Right renal pelvis (tissue), 4 donors: ENCODE results near the gene TBC1D14. TPM values are rescaled to one million over a fixed set of nuclear protein-coding genes. Genes with fewer than 3 reads are reported as not detected.
"Not testable (repeated sequence)": the region's sequence is repeated elsewhere in the genome, so short reads cannot be mapped to it uniquely, and the experiment has no call there.

Experiments used
- DNase-seq, 4 donors: peaks; one replicate each; pipeline ENCODE4 v3.0.0-alpha.2; 2013; ENCODE audit warnings: low read depth in 4 of 4, low spot score in 3 of 4, missing footprints in 1 of 4
- polyA plus RNA-seq, 4 donors: library from polyadenylated mRNA; unstranded; fragments of 120-200 nt; gene quantifications; one replicate each; pipeline ENCODE4 v1.2.1, GENCODE V29; 2013; ENCODE audit not compliant: insufficient read length in 4 of 4

The TBC1D14 gene
- polyA plus RNA-seq, 4 donors = 55.9 to 67.6 (median 62.0) TPM

DNA sequence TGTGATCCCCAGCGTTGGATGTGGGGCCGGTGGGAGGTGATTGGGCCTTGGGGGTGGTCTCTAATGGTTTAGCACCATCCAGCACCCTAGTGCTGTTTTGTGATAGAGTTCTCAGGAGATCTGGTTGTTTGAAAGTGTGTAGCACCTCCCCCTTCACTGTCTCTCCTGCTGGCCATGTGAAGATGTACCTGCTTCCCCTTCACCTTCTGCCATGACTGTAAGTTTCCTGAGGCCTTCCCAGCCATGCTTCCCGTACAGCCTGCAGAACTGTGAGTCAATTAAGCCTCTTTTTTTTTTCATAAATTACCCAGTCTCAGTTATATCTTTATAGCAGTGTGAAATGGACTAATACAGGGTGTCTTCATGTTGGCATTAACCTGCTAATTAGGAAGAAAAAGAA is 19.3 kb upstream of the TBC1D14 start:
- DNase-seq = no peak

DNA sequence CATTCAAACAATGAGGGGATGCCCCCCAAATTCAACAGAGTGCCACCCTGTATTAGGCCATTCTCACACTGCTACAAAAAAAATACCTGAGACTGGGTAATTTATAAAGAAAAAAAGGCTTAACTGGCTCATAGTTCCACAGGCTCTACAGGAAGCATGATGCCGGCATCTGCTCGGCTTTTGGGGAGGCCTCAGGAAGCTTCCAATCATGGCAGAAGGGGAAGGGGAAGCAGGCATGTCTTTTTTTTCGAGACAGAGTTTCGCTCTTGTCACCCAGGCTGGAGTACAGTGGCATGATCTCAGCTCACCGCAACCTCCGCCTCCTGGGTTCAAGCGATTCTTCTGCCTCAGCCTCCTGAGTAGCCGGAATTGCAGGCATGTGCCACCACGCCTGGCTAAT is 18.7 kb upstream of the TBC1D14 start:
- DNase-seq = not testable (repeated sequence)

DNA sequence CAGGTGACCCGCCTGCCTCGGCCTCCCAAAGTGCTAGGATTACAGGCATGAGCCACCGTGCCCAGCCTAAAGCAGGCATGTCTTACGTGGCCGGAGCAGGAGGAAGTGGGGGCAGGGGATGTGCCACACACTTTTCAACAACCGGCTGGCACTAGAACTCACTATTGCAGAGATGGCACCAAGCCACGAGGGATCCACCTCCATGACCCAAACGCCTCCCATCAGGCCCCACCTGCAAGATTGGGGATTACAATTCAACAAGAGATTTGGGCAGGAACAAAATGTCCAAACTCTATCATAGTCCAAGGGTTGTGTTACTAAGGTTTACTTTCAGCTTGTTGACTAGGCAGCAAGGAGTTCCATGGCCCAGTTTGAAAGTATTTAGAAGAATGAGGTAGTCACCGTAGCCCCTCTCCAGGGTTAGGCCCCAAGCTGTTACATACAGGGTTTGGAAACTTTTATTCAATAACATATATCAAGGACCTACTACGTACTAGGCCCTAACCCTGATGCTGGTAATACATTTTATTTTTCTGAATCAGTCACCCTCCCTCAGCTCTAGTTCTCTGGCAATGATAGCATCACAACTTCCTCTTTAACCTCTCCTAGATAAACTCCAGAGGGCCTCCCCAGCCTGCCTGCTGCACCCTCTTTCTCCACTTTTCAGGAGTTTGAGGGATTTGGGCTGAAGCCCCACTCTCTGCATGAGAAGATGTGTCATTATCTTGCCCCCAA is 18.0 kb upstream of the TBC1D14 start:
- no peak for DNase-seq

DNA sequence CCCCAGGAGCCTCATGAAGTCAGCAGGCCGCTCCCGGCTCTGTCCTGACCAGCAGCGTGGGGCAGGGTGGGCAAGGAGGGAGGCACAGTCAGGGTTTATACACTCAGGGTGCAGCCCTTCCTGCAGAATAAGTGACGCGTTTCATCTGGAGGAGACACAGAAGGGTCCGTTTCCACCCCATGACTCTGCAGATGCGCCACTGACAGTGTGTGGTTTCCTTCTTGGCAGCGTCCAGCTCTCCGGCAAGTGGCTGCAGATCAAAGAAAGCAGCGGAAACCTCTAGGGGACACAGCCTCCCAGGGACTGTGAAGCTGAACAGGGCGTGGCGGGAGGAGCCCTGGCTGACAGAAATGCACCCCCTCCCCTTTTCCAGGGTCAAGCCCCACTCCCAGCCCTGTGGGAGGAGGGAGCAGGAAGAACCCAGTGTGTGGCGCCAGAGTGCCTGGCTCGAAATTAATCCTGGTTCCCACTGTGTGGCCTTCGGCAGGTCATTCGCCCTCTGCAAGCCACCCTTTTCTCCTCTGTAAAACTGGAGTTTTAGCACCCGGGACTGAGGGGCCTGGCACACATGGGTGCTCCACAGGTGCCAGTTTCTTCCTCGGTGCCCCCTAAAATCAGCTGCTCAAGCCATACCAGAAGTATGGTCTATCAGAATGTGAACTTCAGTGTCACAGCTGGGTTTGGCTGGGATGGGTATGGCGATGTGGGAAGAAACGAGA is 17.3 kb upstream of the TBC1D14 start:
- DNase-seq = no peak

DNA sequence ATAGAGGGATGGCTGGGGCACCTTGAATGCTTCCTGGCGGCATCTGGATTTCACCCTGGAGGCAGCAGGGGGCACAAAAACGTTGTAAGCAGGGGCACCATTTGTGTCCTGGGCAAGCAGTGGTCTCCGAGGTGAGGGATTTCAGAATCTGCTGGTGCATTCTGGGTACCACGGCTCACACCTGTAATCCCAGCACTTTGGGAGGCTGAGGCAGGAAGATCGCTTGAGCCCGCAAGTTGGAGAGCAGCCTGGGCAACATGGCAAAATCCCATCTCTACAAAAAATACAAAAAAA is 16.8 kb upstream of the TBC1D14 start:
- DNase-seq = no peak

DNA sequence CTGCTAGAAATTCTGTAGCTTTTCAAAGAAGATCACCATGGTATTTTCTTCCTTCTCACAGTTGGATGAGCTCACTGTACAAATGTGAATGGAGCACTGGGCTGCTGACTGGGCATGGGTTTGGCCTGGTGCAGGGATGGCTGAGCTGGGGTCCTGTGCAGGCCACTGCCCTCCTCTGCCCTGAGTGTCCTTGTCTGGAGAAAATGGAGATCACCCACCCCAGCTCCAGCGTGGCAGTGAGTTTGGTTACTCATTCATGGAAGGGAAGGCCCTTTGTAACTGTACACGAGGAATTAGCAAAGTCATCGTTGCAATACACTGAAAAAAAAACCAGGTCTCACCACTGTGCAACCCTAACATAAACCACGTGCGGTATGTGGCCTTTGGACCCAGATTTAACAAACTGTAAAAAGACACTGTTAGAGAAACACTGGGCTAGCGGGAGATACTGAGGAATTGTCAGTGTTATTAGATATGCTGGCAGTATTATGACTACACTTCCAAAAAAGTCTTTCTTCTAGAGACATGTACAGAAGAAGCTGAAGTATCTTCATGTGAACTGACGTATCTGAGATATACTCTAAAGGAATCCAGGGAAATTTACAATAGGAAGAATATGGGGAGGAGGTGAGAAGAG is 16.1 kb upstream of the TBC1D14 start:
- DNase-seq = no peak

DNA sequence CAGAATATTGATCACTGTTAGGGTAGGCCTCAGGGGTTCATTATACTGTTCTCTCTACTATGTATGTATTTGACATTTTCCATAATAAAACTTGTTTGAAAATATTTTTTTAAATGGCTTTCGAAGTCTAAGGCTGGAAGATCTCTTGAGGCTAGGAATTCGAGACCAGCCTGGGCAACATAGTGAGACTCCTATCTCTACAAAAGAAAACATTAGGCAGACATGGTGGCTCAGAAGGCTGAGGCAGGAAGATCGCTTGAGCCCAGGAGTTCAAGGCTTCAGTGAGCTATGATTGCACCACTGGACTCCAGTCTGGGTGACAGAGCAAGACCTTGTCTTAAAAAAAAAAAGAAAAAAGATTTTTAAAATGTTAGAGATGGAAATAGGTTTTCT is 15.5 kb upstream of the TBC1D14 start:
- DNase-seq = no peak

DNA sequence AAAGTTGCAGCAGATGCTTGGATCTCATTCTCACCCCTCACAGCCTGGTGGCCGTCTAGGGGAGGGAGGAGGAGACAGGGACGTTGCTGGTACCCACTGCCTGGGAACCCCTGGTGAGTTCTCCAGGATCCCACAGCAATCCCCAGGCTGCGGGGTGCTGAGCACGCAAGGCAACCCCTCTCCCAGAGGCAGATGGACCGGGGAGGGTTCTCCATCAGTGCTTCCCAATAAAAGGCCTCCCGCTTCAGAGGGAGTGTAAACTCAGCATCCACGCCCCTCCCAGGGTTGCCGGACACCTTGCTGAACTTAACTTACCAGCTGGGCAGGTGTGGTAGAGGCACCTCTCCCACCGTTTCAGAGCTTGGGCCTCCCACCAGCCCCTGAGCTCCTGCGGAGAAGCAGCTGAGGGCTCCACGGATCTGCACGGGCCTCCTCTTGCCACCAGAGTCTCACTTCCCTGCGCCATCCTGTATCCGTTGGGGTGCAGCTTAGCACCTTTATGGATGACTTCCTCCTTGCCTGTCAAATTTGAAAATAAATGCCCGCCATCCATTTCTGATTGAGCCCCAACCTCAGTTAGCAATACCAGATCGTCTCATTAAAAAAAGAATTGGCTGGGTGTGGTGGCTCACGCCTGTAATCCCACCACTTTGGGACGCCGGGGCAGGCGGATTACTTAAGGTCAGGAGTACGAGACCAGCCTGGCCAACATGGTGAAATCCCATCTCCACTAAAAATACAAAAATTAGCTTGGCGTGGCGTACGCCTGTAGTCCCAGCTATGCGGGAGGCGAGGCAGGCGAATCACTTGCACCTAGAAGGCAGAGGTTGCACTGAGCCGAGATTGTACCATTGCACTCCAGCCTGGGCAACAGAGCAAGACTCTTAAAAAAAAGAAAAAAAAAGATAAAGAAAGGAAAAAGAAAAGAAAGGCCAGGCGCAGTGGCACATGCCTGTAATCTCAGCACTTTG is 14.8 kb upstream of the TBC1D14 start:
- no peak for DNase-seq

DNA sequence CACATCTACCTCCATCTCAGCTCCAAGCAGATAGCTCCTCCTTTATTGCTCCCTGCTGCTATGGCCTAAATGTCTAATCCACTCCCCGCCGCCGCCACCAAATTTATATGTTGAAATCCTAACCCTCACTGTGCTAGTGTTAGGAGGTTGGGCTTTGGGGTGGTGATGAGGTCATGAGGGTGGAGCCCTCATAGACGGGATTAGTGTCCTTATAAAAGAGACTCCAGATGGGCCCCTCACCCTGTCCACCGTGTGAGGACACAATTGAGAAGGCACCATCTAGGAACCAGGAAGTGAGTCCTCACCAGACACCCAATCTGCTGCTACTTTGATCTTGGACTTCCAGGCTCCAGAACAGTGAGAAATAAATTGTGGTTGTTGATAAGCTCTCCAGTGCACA is 13.6 kb upstream of the TBC1D14 start:
- no peak for DNase-seq

DNA sequence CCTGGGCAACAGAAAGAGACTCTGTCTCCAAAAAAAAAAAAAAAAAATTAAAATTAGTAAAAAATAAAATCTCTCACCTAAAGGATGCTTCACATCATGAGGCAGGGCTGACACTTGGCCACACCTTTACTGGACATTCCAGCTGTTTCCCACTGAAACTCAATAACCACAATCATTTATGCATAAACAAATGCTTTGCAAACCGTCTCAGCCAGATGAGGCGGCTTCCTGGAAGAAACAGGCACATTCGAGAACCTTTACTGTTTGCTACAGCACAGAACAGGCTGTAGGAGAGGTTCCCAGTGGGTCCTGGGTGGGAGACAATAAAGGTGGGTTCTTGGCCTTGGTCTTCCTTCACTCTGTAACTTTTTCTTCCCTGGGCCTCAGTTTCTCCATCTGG is 10.9 kb upstream of the TBC1D14 start:
- DNase-seq = no peak

DNA sequence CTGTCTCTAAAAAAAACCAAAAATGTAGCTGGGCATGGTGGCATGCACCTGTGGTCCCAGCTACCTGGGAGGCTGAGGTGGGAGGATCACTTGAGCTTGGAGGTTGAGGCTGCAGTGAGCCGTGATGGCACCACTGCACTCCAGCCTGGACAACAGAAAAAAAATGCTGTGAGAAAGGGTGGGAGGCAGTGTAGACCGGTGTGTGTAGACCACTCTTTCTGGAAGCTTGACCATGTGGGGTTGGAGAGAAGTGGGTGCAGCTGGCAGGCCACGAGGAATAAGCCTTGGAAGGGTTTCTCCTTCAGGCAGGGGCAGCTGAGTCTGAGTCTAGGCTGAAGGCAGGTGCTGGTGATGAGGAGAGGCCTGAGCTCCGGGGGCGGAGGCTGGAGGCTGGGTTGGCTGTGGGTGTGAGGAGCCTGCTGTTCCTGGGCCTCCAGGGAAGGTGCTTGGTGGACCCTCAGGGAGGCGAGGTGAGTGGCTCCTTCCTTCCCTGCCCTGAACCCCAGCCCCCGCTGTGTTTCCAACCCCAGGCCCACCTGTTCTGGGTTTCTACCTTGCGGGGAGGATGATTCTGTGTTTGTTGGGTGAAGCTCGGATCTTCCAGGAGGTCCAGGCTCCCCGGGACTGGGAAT is 9.3 kb upstream of the TBC1D14 start:
- no peak for DNase-seq

DNA sequence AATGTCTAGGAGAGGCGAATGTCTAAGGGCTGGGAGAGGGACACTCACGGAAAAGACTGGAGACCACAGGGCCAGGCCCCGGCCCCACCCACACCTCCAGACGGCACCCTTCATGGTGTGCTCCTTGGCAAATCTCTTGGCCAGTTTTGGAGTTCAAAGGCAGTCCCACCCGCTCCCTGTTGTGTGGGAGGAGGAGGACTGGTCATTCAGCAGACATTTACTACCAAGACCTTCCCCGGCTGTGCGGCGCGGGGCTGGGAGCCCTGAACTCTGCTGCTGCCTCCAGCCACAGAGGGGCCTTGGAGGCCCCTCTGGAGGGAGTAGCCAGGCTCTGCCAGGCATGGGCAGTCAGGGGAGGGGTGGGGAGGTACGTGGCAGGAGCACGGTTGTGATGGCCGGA is 8.7 kb upstream of the TBC1D14 start:
- no peak for DNase-seq

DNA sequence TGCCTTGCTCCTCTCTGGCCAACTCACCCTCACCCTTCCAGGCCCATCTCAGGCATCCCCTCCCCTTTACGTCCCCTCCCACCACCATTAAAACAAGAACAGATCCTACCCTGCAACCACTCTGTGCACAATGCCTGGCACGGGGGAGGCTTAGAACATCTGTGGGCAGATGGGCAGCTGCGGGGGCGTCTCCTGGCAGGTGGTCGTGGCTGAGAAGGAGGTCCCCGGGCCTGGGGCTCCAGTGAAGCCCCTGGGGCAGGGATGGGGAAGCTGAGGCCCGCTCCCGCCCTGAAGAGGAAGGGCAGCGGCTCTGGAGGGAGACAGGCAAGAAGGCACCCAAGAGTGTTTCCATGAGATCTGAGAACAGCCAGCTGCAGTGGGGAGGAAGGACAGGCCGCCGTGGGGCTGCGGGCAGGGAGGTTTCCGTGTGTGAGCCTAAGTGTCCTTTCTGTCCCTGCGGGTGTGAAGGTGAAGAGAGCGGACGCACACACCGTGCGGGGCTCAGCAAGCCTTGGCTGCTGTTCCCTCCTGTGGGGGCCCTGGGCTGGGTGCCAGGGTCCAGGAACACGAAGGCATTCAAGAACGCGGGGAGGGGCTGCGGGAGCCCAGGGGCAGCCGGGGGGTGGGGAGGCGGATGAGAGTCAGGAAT is 7.8 kb upstream of the TBC1D14 start:
- no peak for DNase-seq

DNA sequence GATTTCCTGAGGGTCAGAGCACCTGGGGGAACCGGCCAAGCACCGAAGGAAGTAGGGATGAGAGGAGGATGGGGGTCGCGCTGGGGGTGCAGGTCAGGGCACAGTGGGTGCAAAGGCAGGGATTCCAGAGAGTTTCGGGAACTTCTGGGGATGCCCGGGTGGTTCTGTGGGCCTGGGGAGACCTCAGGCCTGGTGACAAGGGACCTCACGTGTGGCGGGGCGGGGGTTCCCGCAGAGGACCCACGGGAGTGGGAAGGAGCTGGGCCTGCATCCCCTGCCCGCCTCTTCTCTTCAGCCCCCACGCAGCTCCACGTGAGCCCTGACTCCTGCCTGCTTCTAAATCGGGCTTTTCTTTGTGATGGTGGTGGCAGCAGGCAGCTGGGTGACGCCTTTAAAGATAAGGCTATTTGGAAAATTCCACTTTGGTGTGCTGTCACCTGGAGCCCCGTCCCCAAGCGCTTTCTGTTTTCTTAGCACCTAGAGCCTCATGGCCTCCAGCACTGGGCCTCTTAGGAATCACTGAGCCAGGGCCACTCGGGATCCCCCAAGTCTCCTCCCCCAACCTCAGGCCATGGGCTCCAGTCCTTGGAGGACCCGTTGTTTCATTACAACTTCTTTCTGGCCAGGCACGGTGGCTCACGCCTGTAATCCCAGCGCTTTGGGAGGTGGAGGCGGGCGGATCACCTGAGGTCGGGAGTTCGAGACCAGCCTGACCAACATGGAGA is 7.1 kb upstream of the TBC1D14 start:
- no peak for DNase-seq

DNA sequence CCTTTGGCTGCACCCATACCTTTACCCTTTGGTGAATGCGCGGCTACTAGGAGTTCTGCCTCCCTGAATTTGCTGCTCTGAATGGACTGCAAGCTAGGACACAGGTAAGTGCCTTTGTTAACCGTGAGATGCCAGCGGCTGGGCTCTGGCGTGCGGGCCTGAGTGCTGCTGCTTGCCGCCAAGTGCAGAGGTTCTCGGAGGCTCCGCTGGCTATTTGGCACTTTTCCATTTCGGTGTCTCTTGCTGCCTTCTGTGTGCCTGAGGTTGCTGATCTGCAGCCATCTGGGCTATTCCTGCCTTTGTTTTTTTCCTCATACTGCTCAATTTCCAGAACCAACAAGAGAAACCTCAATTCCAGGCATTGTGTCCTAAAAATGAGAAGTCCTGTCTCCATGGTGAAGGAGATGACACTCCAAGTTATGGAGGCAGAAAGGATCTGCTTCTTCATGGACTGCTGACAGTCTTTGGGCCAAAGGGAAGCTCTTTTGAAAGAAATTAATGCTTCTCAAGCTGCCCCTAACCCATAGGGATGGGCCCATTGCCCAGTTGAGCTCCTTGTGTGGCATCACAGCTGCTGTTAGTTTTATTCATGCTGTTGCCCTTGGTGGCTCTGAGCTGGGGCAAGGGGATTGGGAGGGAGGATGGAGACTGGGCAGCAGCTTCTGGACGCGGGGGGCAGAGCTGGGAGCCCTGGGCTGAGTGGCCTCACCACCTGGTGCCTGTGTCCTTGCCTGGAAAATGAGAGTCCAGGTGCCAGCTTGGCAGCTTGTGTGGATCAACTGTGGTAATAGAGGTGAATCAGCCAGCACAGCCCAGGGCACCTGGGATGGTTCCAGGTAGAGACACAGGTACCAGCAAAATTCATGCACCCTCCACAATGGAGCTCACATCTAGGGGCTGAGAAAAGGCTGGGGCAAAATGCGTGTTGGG is 3.8 kb upstream of the TBC1D14 start:
- DNase-seq = no peak

DNA sequence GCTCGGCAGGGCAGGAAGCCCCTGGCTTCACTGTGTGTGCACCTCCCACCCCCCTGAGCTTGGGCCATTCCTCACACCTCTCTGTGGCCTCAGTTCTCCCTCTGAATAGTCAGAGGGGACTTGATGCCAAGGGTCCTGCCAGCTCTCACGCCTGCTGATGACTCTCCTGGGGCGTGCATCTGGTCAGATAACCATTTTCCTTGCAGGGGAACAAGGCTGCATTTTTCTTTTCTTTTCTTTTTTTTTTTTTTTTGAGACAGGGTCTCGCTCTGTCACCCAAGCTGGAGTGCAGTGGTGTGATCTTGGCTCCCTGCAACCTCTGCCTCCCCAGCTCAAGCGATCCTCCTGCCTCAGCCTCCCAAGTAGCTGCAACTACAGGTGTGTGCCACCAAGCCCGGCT is 3.1 kb upstream of the TBC1D14 start:
- DNase-seq = not testable (repeated sequence)

DNA sequence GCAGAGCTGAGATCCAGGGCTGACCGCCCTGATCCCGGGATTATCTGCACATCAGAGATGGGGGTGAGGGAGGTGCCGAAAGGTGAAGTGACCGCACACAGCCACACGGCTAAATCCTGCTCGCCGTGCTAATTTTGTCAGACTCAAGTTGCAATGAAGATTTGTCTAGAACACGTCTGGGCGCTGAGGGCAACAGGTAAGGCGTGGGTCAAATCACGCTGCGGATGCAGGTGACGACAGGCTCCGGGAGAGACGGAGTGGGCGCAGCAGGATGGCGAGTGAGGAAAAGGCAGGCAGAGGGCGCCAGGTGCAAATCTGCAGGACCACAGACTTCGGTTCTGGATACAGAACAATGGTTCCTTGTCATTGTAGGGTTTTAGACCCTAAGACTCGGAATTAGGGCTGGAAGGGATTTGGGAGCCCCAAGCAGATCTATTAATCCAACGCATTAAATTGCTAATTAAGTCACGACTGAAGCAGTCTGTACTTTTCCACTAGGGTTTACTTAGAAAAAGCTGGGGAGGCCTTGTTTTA is 1.9 kb upstream of the TBC1D14 start:
- DNase-seq = no peak
